Measurements from ENCODE around the gene ZNF581.

- TF ChIP-seq POLR2AphosphoS5 (IDR thresholded peaks at IDR 0.05; ENCODE audit: borderline replicate concordance, low read depth, low read length) (no peak), EZH2 (IDR thresholded peaks at IDR 0.05) (no peak)
These were observed 44.1 kb downstream of the ZNF581 start for GRCh38 chr19:55687281-55688201.

Measured in SK-N-MC (cell line).